HK-2 (cell line): ENCODE data around the gene MORN1.

Experiments
- DNase-seq: peaks from one replicate; pipeline ENCODE4 v3.0.0-alpha.2; 2018; ENCODE audit not compliant: unreplicated experiment

Gene MORN1

DNA sequence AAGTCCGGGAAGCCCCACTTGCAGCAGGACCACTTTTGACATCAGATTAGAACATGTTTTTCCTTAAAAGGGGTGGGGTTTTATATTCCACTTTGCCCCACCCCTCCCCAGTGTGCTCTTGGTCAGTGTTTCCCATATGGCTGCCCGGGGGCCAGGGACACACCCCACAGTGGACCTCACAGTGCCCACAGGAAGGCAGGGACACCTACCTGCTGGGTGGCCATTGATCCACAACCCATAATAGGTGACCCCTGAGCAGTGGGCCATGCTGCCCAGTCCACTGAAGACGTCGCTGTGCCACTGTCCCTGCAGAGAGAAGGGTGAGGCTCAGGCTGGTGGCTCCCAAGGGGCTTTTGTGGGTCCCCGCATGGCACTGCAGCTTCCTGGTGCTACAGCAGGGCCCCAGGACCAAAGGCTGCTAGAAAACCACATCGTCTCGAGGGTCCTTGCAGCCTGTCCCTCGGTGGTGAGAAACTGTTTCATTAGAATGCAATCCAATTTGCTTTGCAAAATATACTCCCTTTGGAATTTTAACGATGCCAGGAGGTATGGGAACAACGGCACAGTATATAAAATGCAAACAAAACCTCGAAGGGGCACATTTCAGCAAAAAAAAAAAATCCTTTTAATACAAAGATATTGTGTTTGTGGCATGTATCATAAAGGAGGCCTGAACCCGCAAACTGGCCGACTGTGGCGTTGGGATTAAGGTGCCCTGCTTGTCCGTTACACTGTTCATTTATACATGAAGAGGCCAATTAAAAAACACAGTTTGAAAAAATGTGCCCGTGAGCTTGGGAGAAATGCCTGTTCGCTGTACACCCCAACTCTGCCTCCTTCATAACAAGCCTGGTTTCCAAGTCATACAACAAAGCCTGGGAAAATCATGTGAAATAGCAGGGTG is 16.9 kb downstream of the MORN1 start:
- no peak for DNase-seq

DNA sequence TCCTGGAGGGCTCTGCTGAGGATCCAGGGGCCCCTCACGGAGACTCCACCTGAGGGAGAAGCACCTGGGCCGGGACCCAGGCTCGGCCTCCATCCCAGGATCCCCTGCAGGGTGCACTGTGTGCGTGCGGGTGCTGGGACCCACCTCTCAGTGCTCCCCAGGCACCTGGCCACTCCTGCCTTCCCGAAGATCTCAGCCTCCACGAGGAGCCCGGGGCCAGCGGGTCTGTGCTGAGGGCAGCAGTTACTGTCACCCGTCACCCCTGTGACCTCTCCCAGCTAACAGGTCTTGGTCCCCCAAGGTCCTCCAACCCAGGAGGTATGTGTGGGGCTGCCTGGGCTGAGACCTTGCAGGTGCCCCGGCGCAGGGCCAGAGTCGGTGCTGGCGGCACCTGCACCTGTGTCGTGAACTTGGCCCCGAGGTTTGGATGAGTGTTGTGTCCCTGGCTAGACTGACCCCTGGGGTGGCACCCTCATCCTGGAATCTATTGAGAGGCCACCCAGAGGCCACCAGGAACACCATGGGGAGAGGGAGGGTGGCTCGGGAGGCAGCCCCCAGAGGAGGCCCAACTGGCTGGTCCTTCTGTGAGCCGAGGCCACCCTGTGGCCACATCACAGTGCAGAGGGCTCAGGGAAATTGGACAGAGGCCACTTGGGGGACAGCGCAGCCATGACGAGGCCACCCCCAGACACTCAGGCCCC is 17.7 kb downstream of the MORN1 start:
- DNase-seq: no peak

- DNase-seq: peak; percentile 48
Observed at GRCh38 chr1:2372551-2373490, 18.5 kb downstream of the MORN1 start.

GRCh38 chr1:2368053-2368744 is 23.2 kb downstream of the MORN1 start:
- DNase-seq: no peak

GRCh38 chr1:2363847-2364513 is 27.4 kb downstream of the MORN1 start:
- no peak for DNase-seq

DNA sequence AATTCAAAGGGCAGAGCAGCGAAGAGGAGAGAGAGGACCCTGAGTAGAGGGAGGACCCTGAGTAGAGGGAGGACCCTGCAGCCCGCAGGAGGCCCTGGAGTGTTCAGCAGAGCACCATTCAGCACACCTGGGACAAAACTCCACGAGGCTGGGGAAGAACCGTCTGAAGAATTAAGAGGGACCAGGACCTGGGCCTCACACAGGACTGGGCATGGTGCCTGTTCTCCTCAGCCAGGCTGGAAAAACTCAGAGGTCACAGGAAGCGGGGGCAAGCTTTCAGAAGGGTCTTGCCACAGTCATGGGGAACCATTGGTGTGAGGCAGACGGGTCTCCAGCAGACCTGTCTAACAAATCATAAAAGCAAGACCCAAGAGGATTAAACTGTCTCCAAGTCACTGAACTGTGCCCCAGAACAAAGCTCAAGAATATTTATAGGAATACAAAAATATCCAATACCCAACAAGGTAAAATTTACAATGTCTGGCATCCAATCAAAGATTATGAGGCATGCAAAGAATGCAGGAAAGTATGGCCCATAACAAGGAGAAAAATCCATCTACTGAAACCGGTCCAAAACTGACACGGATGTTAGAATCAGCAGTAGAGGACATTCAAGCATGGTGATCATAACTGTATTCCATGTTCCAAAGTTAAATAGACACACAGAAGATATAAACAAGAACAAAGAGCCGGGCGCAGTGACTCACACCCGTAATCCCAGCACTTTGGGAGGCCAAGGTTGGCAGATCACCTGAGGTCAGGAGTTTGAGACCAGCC is 30.6 kb downstream of the MORN1 start:
- no peak for DNase-seq

DNA sequence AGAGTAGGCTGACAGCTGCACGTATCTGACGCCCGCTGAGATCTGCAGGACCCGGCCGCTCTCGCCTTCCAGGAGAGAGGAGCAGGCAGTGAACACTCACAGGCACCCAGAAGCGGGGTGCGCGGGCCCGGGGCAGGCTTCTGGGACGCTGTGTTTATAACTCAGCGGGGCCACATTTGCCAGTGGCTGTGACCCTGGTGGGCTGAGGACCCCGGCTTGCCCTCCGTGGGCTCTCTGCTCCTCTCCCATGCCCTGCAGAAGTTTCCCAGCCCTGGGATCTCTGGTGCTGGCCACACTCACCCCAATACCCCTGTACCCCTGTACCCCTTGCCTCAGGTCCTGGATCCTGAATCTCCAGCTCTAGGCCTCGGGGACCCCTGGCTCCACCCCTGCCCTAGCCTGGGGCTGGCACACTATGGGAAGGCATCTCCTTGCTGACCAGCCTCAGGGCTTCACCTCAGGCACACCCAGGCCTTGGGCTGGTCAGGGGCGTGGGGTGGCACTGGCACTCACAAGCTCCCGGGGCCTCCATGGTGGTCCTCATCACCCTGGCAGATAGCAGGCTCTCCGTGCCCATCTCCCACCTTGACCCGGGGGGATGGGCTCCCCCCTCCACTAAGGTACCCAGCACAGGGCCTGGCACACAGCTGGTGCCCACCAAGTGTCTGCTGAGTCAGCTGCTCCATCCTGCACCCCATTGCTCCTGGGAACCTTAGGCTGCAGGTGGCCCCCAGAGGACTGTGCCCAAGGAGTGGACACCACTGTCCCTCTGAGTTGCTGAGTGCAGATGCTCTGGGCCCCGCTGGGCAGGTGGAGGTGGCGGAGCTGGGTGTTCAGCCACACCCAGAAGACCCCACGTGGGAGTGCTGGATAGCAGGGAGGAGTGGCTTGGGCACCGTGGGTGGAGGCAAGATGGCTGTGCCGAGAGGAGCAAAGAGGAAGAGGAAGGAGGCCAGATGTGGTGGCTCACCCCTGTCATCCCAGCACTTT is 32.4 kb downstream of the MORN1 start:
- DNase-seq: no peak

GRCh38 chr1:2358072-2358471 is 33.3 kb downstream of the MORN1 start:
- DNase-seq: no peak

GRCh38 chr1:2356911-2357845 is 34.2 kb downstream of the MORN1 start:
- no peak for DNase-seq

DNA sequence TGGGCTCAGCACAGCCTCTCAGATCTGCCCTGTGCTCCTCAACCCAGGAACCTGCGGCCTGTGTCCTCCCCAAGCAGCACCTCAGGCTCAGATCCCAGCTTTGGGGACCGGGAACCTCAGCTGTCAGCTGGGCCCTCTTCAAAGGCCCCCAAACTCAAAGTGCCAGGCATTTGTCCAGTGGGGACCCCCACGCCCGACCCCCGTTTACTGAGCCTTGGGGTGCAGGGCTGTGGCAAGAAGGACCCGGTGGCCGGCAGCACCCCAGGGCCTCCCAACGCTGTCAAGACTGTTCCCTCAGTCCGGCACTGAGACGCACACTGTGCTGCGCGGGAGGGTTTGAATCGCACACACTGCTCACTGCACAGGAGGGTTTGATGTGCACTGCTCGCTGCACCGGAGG is 35.0 kb downstream of the MORN1 start:
- DNase-seq: no peak

- DNase-seq: no peak
Observed at GRCh38 chr1:2355373-2356261, 35.7 kb downstream of the MORN1 start.

DNA sequence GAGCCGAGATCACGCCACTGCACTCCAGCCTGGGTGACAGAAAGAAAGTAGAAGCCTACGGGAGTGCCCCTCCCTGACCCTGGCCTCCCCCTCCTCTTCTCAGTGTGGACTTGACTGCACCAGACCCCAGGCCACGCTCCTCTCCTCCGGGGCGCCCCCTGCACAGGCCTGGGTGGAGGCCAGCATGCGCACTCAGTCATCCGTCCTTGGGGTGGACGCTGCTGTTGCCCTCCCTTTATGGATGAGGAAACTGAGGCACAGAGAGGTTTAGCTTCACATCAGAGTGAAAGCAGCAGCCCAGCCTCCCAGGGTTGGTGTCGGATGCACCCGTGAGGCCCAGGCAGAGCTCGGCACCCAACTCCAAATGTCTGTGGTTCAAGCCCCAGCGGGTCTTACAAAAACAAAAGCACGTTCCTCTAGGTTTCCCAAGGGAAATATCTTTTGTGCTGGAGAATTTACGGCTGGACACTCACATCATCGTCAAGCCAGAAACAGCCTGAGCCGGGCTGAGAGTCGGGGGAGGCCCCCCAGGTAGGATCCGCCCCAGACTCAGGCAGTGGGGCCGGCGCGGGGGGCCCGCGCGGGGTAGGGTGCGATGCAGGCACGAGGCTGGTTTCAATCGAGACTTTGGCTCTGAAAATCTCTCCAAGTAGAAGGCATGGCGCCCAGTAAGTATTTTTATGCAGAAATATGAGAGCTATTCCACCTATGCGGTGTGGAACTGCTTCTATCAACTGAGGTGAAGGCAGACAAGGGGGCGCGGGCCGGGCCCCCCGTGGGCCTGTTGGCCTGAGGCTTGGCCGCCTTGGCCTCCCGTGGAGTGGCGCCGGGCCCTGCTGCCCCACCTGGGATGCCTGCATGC is 36.6 kb downstream of the MORN1 start:
- no peak for DNase-seq

- no peak for DNase-seq
Observed at GRCh38 chr1:2353551-2354438, 37.6 kb downstream of the MORN1 start.

DNA sequence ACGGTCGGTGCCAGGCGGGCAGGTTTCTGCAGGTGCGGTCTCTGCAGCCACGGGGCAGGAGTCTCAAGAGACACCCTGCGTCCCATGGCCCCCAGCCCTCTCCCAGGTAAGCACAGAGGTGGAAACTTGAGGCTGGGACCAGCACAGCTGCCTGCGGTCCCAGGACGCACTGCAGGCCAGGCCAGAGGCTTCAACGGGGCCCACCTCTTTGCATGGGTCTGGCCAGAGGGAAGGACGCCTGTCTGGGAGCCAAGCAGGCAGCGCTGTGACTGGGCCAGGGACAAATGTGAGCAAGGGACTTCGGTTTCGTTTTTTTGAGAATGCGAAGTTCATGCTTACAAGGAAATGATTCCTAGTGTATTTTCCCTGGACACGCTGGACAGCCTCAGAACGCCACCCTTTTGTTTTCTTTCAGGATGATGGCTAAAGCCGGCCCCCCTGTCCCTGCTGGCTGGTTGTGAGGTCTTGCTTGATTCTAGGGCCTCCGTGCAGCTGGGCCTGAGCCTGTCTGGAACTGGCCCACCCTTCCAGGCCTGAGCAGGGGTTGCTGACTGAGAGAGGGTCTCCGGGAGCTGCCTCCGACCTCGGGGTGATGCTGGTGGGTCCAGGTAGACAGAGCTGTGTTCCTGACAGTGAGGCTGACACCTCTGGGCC is 38.3 kb downstream of the MORN1 start:
- DNase-seq: no peak
